HG02981 (cell line): ENCODE data around the gene RFLNA.
A peak's percentile ranks its signal among the peaks of the same experiment; 100 is the strongest.

Experiments
- ATAC-seq: cut with Tn5 transposase; IDR thresholded peaks from one replicate; pipeline ENCODE4 v1.9.1; 2021; ENCODE audit warnings: mild to moderate bottlenecking, moderate library complexity; ENCODE audit not compliant: unreplicated experiment

The RFLNA gene, protein sequence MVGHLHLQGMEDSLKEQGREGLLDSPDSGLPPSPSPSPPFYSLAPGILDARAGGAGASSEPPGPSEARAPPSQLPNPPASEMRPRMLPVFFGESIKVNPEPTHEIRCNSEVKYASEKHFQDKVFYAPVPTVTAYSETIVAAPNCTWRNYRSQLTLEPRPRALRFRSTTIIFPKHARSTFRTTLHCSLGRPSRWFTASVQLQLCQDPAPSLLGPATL

GRCh38 chr12:124294780-124295341 is at the start of gene RFLNA:
Gene RFLNA (plus strand): TSS chr12:124295093. CDS start chr12:124295430, 337 bp downstream.
- no peak for ATAC-seq

GRCh38 chr12:124247331-124247730 is 47.6 kb upstream of the RFLNA start:
- ATAC-seq, result no peak

DNA sequence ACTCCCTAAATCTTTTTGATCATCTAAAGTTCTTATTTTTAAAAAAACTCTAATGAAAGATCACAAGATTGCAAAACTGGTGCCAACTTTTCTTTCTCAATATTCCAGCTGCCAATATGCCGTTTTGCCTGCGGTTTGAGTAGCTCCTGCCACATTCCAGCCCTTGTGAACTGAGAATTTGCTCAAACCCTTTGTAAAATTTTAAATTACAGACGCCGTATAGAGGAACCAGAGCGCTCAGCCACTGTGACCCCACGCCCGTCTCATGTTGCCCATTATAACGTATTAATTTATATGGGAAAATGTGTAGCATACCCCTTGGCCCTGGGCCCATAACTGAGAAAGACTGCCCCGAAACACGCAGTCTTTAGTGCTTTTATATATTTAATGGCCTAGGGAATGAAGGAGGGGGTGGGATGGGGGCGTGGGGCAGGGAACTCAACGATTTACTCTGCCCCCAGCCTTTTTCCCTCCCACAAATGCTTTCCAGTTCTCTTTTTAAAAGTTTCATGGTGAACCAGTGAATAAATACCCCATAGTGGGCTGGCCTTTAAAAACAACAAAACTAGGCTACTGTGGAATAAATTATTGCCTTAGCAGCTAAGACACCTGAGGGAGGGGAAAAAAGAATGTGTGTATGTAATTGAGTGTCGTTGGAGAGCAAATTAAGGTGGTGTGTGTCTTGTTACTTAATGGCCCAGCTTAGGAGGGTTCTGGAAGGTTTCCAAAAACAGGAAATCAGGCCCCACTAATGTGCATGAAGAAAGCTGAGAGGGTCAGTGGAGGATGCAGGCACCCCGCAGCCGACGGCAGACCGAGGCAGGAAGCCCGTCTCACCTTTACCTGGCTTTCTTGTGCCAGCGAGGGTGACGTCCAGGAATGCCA is 45.7 kb upstream of the RFLNA start:
- ATAC-seq, result no peak

- ATAC-seq, result no peak
These were observed 43.7 kb upstream of the RFLNA start for GRCh38 chr12:124251186-124251585.

- no peak for ATAC-seq
These were observed 41.9 kb upstream of the RFLNA start for GRCh38 chr12:124252964-124253363.

DNA sequence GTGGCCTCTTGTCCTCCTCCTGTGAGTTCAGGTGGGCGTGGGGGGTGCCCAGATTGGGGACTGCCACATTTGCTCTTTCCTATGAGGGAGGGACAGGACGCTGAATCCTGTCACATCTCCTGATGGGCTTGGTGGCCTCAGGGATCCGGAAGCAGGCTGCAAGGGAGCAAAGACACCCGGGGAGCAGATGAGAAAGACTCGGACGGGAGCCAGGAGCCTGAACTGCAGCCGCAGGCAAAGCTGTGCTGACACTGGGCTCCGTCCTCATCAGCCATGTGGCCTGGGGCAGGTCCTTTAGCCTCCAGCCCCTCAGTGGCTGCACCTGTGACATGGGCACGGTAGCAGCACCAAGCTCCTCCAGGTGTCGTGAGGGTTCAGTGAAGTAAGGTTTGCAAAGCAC is 40.8 kb upstream of the RFLNA start:
- ATAC-seq, result no peak

DNA sequence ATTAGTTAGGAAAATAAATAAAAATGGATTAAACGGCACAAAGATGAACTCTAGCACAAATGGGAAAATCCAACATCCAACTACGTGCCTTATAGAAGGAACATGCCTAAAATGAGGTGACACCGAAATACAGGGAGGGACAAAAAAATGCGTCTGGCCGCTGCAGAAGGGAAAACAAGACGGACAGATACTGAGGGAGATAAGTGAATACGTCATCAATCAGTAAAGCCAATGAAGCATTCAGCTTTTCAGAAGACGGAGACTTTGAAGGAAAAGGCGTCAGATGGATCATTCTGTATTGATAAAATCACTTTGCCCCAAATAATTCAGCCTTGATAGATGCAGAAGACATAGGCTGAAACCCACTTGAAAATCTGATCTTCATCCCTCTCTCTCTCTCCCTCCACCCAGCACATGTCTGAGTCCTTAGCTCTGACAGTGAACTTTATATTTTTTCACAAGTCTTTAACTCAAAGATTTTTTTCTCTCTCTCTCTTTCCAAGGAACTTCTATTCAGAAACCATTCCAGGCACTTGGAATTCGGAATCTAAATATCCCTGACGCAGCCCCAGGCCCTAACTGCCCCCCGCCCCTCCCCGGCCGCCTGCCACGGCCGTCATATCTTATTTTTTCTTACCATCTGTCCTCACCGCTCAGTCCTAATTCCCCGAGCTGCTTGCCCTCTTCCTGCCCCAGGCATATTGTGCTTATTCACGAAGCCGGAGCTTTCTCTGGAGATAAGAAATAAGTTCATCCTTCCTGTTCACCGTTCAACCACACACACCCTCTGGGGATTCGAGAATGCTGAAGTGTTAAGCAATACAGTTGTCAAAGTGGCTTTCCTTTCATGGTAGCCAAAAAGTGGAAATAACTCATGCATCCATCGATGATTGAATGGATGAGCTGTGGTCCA is 35.5 kb upstream of the RFLNA start:
- no peak for ATAC-seq

DNA sequence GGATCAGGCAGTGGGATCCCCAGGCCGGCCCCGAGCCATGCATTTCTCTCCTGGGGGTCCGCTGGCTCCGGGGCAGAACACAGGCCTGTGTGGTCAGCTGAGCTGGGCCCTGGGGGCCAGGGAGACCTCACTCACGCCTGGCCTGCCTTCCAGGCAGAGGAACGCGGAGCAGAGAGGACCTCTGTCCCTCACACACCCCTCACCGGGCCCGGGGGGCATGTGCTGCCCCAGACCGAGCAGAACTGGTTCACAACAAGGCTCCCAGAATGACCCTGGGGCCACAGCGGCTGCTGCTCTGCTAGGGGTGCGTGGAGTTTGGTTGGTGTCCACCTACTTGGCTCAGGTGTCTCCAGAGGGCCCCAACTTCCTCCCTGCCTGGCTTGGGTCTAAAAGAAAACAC is 33.0 kb upstream of the RFLNA start:
- ATAC-seq, result no peak

DNA sequence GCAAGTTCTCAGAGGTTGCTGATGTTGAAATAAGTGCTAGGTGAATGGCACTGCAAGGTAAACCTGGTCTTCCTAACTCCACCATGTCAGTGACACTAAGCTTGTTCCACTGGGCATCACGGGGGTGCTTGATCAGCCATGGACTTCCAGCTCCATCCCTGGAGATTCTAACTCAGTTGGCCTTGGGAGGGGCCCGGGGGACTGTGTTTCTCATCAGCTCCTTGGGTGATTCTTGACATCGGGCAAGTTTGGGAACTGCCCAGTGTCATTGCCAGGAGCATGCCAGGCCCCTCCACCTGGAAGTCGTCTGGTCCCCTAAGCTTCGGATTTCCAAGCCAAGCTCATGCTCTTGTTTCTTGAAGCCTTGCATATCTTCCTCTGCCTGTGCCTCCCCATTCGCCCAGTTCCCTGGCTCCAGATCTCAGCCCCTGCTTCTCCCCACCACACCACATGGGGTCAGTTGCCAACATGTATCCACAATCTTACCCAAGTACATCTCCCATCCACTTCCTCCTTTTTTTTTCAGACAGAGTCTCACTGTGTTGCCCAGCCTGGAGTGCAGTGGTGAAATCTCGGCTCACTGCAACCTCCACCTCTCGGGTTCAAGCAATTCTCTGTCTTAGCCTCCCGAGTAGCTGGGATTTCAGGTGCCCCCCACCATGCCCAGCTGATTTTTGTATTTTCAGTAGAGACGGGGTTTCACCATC is 30.7 kb upstream of the RFLNA start:
- ATAC-seq, result no peak

- ATAC-seq, result no peak
These were observed 30.0 kb upstream of the RFLNA start for GRCh38 chr12:124264879-124265278.

GRCh38 chr12:124267205-124267778 is 27.6 kb upstream of the RFLNA start:
- no peak for ATAC-seq

GRCh38 chr12:124270671-124271070 is 24.2 kb upstream of the RFLNA start:
- ATAC-seq, result no peak

GRCh38 chr12:124273630-124274029 is 21.3 kb upstream of the RFLNA start:
- ATAC-seq, result peak; percentile 92

DNA sequence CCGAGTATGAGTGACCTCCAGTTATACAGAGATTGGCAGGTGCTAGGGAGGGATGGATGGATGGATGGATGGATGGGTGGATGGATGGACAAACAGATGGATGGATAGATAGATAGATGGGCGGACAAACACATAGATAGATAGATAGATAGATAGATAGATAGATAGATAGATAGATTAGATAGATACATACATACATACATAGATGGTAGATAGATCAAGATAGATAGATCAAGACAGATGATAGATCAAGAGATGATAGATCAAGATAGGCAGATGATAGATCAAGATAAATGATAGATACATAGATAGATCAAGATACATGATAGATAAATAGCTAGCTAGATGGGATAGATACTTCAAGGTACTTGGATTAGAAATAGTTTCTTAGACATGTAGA is 18.6 kb upstream of the RFLNA start:
- ATAC-seq, result no peak

DNA sequence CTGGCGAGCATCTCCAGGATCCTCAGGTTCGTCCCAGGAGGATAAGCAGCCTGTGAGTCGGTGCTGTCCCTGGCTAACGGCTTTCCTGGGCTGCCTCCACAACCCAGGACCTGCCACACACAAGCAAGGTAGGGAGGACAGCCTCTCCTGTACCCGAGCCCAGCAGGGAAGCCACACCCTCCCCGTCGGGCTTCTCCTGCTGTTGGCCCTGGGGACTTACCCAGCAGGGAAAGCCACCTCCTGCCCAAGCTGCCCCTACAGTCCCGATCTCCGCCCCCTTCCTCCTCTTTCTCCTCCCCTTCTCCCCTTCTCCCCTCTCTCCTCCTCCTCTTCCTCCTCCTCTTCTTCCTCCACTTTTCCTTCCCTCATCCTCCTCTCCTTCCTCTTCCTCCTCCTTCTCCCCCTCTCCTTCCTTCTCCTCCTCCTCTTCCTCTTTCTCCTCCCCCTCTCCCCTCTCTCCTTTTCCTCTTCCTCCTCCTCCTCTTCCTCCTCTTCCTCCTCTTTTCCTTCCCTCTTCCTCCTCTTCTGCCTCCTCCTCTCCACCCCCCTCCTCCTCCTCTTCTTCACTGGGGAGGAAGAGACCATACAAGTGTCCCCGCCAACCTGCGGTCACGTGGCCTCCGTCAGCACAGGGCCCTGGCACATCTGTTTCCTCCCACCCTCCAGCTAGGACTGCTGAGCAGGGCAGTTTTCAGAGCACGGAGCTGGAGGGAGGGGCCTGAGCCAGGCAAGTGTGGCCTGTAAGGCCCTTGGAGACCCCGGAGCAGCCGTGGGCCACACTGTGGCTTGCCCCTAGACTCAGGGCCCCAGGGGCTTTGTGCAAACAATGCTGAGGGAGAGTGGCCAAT is 17.3 kb upstream of the RFLNA start:
- ATAC-seq, result no peak

GRCh38 chr12:124278389-124279101 is 16.3 kb upstream of the RFLNA start:
- ATAC-seq, result no peak

GRCh38 chr12:124279315-124279714 is 15.6 kb upstream of the RFLNA start:
- ATAC-seq, result no peak

- ATAC-seq, result no peak
These were observed 15.0 kb upstream of the RFLNA start for GRCh38 chr12:124279846-124280360.
